ENCODE measurements around the gene TLK2.
"Not testable (repeated sequence)": the region's sequence is repeated elsewhere in the genome, so short reads cannot be mapped to it uniquely, and the experiment has no call there.

Gene TLK2

GRCh38 chr17:62490990-62491389 is 12.4 kb downstream of the TLK2 start:
- DNase-seq, result not testable (repeated sequence)

- DNase-seq, result not testable (repeated sequence)
Observed at GRCh38 chr17:62493049-62493655, 14.5 kb downstream of the TLK2 start.

- DNase-seq, result not testable (repeated sequence)
Observed at GRCh38 chr17:62494073-62494472, 15.4 kb downstream of the TLK2 start.

GRCh38 chr17:62496344-62496743 is 17.7 kb downstream of the TLK2 start:
- DNase-seq, result not testable (repeated sequence)

GRCh38 chr17:62498796-62499195 is 20.2 kb downstream of the TLK2 start:
- not testable (repeated sequence) for DNase-seq

- not testable (repeated sequence) for DNase-seq
Observed at GRCh38 chr17:62500463-62500862, 21.8 kb downstream of the TLK2 start.

- DNase-seq, result not testable (repeated sequence)
Observed at GRCh38 chr17:62504857-62505256, 26.2 kb downstream of the TLK2 start.

- DNase-seq, result not testable (repeated sequence)
Observed at GRCh38 chr17:62507191-62507836, 28.7 kb downstream of the TLK2 start.

- DNase-seq, result not testable (repeated sequence)
Observed at GRCh38 chr17:62510247-62510819, 31.7 kb downstream of the TLK2 start.

- DNase-seq, result not testable (repeated sequence)
Observed at GRCh38 chr17:62511014-62511413, 32.4 kb downstream of the TLK2 start.

GRCh38 chr17:62516376-62516775 is 37.8 kb downstream of the TLK2 start:
- DNase-seq, result not testable (repeated sequence)

- not testable (repeated sequence) for DNase-seq
Observed at GRCh38 chr17:62521295-62521694, 42.7 kb downstream of the TLK2 start.

GRCh38 chr17:62524077-62524476 is 45.5 kb downstream of the TLK2 start:
- not testable (repeated sequence) for DNase-seq

GRCh38 chr17:62525317-62525716 is 46.7 kb downstream of the TLK2 start:
- not testable (repeated sequence) for DNase-seq

- DNase-seq, result not testable (repeated sequence)
Observed at GRCh38 chr17:62530936-62531335, 52.3 kb downstream of the TLK2 start.

- not testable (repeated sequence) for DNase-seq
Observed at GRCh38 chr17:62536557-62536956, 57.9 kb downstream of the TLK2 start.

GRCh38 chr17:62541073-62541472 is 62.4 kb downstream of the TLK2 start:
- DNase-seq, result not testable (repeated sequence)

- not testable (repeated sequence) for DNase-seq
Observed at GRCh38 chr17:62543278-62543775, 64.7 kb downstream of the TLK2 start.

- DNase-seq, result not testable (repeated sequence)
Observed at GRCh38 chr17:62546066-62546465, 67.4 kb downstream of the TLK2 start.

- not testable (repeated sequence) for DNase-seq
Observed at GRCh38 chr17:62552851-62553659, 74.4 kb downstream of the TLK2 start.

- DNase-seq, result not testable (repeated sequence)
Observed at GRCh38 chr17:62557532-62557931, 78.9 kb downstream of the TLK2 start.

GRCh38 chr17:62558941-62559340 is 80.3 kb downstream of the TLK2 start:
- DNase-seq, result not testable (repeated sequence)

GRCh38 chr17:62560971-62561370 is 82.3 kb downstream of the TLK2 start:
- not testable (repeated sequence) for DNase-seq

Measured in DMS79 (cell line).